HuH-7 (cell line): ENCODE results near the gene EVA1A.
A peak's percentile ranks its signal among the peaks of the same experiment; 100 is the strongest.

Experiments
- DNase-seq: peaks from one replicate; pipeline ENCODE4 v3.0.0; 2011; ENCODE audit warnings: low spot score

The EVA1A gene, protein sequence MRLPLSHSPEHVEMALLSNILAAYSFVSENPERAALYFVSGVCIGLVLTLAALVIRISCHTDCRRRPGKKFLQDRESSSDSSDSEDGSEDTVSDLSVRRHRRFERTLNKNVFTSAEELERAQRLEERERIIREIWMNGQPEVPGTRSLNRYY

DNA sequence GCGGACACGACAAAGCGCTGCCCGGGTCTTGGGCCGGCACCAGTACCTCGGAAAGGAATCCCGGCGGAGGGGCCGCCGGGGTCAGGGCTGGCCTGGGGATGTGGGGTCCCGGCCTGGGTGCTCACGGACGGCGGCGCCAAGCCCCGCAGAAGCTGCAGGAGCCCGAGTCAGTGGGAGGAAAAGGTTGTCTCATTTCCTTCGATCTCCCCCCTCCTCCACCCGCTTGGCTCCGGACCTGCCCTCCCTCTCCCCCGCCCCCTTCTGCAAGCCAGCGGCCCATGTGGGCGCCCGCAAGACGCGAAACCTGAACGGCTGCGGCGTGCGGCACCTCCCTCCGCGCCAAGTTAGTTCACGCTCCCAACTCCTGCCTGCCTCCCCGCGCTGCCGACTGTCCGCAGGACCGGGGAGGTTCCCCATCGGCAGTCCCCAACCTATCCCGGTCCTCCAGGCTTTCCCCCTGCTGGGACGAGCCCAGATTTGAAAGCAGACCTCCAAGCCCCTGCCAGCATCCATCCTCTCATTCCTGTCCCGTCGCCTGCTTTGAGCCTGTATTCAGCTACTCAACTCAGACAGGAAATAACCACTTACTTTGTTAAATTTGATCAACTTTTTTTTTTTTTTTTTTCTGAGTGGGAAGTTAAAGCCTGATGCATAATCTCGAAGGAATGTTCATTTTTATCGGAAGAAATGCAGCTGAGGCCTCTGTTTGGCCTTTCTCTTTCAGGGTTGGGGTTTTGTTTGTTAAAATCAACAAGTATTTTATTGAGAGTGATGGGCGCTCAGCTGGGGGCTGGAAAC lies at the start of gene EVA1A:
EVA1A (minus strand) TSS at position 172 of the 798 bp plus-strand sequence. CDS start 42,799 bp downstream, outside the sequence.
- DNase-seq: peak; percentile 46

GRCh38 chr2:75609937-75610508 lies 49.3 kb upstream of the EVA1A start:
- DNase-seq: no peak

DNA sequence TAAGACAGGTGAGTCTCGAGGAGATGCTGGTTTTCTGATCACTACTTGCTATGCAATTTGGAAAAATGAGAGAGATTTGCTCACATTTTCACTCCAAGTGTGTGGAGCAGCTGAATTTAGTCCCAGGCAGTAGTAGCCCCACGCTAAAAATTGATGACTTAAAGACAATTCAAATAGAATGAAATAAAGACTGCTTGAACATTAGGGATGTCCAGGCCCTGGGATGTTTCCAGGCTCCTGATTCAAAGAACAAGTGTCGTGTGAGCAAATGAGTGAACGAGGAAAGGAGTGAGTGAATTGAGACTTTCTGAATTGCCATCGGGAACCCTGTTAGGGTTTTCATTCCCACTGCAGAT lies 48.6 kb upstream of the EVA1A start:
- no peak for DNase-seq

DNA sequence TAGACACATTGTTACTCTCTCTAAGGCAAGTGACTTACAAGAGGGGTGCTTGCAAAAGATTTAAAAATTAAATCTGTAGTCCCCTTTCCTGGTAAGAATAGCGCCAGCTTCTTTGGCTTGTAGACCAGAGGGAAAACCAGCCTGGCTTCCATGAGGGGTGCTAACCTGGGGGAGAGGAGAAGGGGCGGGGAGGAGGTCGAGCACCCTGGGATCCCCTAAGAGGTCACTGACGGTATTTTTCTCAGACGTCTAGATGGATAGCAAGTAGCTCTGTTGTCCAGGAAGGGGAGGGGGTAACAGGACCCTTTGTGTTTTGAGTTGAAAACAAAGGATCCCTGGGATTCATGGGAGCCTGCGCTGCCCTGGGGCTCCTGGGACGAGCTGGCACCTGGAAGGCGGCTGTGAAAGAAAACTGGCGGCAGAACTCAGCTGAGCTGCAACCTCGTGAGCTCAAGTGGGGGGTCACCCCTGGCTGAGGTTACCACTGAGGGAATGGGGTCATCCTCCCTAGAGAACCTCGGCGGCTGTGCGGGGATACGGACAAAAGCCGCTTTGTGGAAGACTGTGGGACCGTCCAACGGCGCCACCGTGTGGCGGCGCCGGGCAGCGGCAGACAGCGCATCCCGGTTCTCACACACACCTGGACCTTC lies 48.1 kb upstream of the EVA1A start:
- DNase-seq: peak; percentile 48

DNA sequence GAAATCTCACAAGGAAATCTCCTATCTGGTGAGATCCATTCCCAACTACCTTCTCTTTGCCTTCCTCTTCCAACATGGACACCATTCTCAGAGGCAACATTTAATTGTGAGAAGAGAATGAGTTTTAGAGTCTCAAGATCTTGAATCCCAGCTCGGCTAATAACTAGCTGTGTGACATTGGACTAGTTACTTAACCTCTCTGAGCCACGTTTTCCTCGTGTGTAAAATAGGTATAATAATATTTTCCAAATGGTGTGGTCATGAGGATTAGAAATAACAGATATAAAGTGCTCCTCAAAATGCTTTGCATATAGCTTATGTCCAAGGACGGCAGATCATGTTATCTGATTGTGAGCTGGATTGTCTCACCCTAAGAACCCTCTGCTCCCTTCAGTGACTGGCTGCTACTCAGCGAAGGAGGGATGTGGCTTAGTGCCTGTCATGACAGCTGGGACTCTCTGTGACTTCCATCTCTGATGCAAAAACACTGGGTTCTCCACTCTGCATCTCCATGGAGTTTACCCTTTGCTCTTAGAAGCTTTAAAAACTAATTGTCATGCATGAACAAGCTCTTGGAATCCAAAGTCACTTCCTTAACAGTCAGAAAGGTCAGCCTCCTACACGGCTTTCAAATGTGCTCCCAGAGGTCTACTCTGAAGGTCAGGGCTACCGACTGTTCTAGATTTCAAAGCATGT lies 47.4 kb upstream of the EVA1A start:
- peak; percentile 27 for DNase-seq

GRCh38 chr2:75607400-75607798 lies 46.7 kb upstream of the EVA1A start:
- DNase-seq: no peak

DNA sequence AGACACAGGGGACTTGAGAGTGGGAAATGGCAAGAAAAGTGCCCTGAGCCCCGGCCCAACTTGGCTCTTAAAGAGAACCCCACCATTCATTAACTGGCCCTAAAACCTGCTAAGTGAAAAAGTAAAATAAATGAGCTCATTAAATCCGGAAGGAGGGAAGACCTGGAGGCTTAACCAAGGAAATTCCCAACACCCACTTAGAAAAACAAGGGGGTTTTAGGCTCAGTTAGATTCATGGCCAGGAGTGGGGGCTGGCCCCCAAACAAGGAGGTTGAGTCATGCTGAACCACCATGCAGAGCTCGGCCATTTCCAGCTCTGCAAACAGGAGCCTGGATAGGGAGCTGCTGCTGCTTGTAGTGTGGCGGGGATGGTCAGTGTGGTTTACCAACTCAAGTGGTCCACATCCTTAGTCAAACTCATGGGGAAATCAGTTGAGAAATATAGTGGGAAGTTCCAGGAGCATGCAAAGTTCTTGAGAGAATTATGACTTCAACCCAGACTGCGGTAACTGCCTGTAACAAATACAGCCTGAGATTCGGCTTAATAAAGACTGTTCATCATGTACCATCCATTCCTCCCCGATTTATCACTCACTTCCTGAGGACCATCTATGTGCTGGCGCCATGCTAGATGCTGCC lies 46.1 kb upstream of the EVA1A start:
- no peak for DNase-seq

GRCh38 chr2:75605770-75606529 lies 45.2 kb upstream of the EVA1A start:
- no peak for DNase-seq

DNA sequence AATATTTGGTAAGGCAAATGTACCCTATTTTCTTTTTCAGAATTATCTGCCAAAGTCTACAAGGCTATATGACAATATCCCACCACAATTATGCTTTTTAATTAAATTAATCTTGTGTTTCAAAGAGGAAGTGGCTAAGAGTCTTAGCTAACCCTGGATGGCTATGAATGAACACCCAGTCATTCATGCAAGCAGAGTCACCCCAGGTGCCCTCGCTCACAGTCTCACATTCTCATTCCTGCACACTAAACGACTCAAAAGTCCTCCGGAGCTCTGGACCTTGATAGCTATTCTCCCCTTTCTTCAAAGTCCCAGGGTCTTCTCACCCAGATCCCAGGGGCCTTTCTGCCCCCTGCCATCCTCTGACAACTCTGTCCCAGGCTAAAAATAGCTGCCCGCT lies 43.7 kb upstream of the EVA1A start:
- no peak for DNase-seq

GRCh38 chr2:75603477-75603876 lies 42.7 kb upstream of the EVA1A start:
- no peak for DNase-seq

DNA sequence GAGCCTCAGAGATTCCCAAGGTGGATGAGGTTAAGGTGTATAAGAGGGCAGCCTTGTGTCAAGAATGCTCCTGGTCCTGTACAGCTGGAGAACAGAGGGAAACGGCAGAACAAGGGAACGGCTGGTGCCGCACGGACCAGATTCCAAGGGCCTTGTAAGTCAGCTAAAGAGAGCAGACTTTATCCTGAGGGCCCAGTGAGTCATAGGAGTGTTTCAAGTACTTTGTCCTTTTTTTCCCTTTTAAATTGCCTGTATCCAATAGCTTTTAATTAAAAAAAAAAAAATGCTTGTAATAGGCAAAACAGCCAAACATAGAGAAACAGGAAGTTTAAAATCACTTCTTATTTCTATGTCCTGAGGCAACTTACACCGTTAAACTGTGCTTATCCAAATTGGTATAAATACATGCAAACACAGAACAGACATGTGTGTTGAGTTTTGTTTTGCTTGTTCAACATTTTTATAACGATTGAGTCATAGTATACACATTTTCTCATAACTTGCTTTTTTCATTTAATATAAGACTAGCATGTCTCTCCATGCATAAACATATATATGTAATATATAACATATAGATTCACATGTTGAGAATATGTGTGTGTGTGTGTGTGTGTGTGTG lies 42.1 kb upstream of the EVA1A start:
- DNase-seq: no peak

DNA sequence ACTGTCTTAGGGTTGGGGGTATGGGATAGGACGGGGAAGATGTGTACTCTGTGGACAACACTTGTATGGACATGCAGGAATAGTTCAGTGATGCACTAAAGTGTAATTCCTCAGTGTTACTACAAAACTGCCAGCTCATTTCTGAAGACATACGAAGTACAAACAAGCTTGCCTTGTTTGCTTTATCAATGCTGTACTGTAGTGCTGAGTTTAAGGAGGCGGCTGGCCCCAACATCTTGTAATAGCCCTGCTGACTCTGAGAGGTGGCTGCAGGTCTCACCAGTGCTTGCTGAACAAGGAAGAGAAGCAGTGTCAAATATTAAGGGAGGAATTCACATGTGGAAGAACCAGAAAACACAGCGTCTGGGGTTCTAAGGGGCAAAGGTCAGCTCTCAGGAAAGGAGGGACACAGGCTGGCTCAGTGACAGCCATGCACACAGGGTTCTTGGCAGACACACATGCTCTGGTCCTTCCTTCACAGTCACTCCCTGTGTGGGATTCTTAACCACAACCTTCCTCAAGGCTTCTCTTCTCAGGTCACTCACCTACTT lies 39.8 kb upstream of the EVA1A start:
- DNase-seq: no peak

DNA sequence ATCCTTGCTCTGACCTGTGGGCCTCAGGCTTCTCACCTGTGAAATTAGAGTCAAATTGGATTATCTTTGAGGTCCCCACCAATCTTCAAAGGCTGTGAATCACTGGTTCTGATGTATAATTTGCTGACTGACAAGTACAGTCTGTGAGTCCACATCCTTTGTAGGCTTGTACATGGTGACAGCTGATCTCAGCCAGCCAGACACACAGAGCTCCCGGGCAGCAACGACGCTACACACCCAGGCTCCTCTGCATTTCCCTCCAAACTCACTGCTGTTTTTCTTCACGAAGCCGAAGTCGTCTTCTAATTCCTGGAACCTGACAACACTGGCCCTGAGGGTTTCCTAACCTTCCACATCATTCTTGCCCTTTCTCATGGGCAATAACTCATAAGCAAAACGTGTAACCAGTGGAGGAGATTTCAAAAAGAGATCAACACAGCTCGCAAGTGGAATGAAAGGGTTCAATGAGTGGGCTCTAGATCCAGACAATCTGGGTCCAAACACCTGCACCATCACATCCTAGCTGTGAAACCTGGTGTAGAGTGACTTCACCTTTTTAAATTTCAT lies 37.9 kb upstream of the EVA1A start:
- DNase-seq: no peak

DNA sequence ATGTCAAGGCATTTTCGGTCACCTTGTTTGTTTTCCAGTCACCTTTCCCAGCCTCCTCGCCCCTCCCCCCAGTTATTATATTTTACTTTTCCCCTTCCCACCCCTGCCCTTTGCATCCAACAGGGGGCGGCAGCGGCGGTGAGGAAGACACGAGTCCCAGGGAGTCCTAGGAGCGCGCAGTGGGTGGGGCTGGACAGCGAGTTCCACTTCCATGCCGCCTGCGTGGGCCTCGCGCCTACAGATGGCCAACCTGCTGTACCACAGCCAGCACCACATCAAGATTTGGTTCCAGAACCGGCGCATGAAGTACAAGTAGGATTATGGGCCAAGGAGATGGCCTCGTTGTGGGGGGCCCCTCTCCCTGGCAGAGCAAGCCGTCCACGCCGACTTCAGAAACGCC lies 37.2 kb upstream of the EVA1A start:
- no peak for DNase-seq

DNA sequence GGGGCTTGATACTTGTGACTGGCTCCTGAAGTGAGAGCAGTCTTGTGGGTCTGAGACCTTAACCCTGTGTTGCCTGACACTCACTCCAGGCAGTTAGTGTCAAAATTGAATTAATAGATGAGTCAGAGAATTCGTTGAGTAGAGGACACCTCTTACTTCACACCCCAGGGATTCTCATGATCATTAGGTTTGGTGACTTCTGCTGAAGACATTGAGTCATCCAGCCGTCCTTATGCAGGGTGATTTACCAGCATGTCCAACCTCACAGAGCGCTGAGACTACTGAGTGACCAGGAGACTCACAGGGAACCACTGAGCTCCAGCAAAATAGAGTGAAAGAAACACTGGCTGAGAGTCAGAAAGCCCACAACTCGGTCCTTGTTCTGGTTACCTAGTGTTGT lies 36.0 kb upstream of the EVA1A start:
- DNase-seq: no peak

- DNase-seq: no peak
Observed at GRCh38 chr2:75595541-75596395, 35.0 kb upstream of the EVA1A start.

DNA sequence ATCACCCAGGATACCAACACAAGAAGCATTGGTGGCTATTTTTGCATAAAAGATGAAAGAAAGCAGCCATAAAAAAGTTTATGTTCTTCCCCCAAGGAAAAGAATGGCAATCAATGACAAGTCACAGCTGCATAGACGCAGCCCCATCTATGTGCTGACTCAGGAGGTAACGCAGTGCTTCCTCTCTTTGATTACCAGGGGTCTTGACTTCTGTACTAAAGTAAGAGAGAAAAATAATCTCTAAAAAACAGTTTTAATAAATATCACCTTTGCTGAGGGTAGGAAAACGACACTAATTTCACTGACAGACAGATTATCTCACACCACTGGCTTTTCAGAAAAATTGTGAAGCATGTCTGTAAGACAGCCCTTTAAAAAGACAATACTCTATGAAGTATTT lies 33.9 kb upstream of the EVA1A start:
- no peak for DNase-seq

- no peak for DNase-seq
Observed at GRCh38 chr2:75592888-75593287, 32.1 kb upstream of the EVA1A start.

- DNase-seq: peak; percentile 55
Observed at GRCh38 chr2:75592030-75592429, 31.3 kb upstream of the EVA1A start.
